ENCODE data around the gene TIGD3. TPM values are rescaled to one million over a fixed set of nuclear protein-coding genes. Genes with fewer than 3 reads are reported as not detected.

Gene TIGD3
- total RNA-seq, 2 donors from 2014 or later, result 0.21 to 0.45 TPM

GRCh38 chr11:65334696-65335295 lies 19.8 kb upstream of the TIGD3 start:
- H3K36me3 Mint-ChIP-seq (ENCODE audit: low read depth), result peaks cover 4% of the 10 kb centered on the region
- DNase-seq (no peak), ATAC-seq (no peak)
- peak overlapping the region; percentile 98 for H3K4me3 Mint-ChIP-seq
- H3K27ac Mint-ChIP-seq, result peak overlapping the region; percentile 96
- H3K9me3 ChIP-seq (ENCODE audit: control insufficient read depth, low read length, poor library complexity, severe bottlenecking), result no peaks in the 10 kb centered on the region
- H3K4me1 Mint-ChIP-seq, result peaks cover 31% of the 10 kb centered on the region
- no peaks in the 10 kb centered on the region for H3K27me3 Mint-ChIP-seq

GRCh38 chr11:65338676-65339075 lies 15.9 kb upstream of the TIGD3 start:
- peaks cover 3% of the 10 kb centered on the region for H3K36me3 Mint-ChIP-seq (ENCODE audit: low read depth)
- H3K4me1 Mint-ChIP-seq, result peaks cover 30% of the 10 kb centered on the region
- H3K27ac Mint-ChIP-seq, result peak overlapping the region; percentile 90

GRCh38 chr11:65340226-65340625 lies 14.3 kb upstream of the TIGD3 start:
- Mint-ChIP-seq H3K27ac (peak overlapping the region; percentile 90), H3K36me3 (ENCODE audit: low read depth) (peaks cover 2% of the 10 kb centered on the region), H3K27me3 (no peaks in the 10 kb centered on the region), H3K4me3 (no peak overlapping the region), H3K4me1 (peaks cover 19% of the 10 kb centered on the region)
- no peaks in the 10 kb centered on the region for H3K9me3 ChIP-seq (ENCODE audit: control insufficient read depth, low read length, poor library complexity, severe bottlenecking)
- DNase-seq (no peak), ATAC-seq (no peak)

More at GRCh38 chr11:65338676-65339075, 15.9 kb upstream of the TIGD3 start:
- DNase-seq (no peak), ATAC-seq (no peak)
- H3K27me3 Mint-ChIP-seq, result no peaks in the 10 kb centered on the region
- no peaks in the 10 kb centered on the region for H3K9me3 ChIP-seq (ENCODE audit: control insufficient read depth, low read length, poor library complexity, severe bottlenecking)
- H3K4me3 Mint-ChIP-seq, result peak overlapping the region; percentile 77

- DNase-seq (no peak), ATAC-seq (no peak)
- H3K36me3 Mint-ChIP-seq (ENCODE audit: low read depth), result peaks cover 8% of the 10 kb centered on the region
- peaks cover 20% of the 10 kb centered on the region for H3K4me1 Mint-ChIP-seq
- no peak overlapping the region for H3K27ac Mint-ChIP-seq
- no peaks in the 10 kb centered on the region for H3K27me3 Mint-ChIP-seq
- no peak overlapping the region for H3K4me3 Mint-ChIP-seq
- no peaks in the 10 kb centered on the region for H3K9me3 ChIP-seq (ENCODE audit: control insufficient read depth, low read length, poor library complexity, severe bottlenecking)
These were observed 12.7 kb upstream of the TIGD3 start for GRCh38 chr11:65341856-65342255.

- no peaks in the 10 kb centered on the region for H3K9me3 ChIP-seq (ENCODE audit: control insufficient read depth, low read length, poor library complexity, severe bottlenecking)
- ATAC-seq (no peak), DNase-seq (no peak)
- Mint-ChIP-seq H3K27me3 (no peaks in the 10 kb centered on the region), H3K4me3 (no peak overlapping the region), H3K27ac (peak overlapping the region; percentile 51), H3K4me1 (peaks cover 14% of the 10 kb centered on the region), H3K36me3 (ENCODE audit: low read depth) (peaks cover 5% of the 10 kb centered on the region)
These were observed 3.0 kb upstream of the TIGD3 start for GRCh38 chr11:65351511-65351910.

- Mint-ChIP-seq H3K36me3 (ENCODE audit: low read depth) (peaks cover 4% of the 10 kb centered on the region), H3K27me3 (no peaks in the 10 kb centered on the region), H3K27ac (peak overlapping the region; percentile 68), H3K4me3 (no peak overlapping the region), H3K4me1 (peaks cover 12% of the 10 kb centered on the region)
- DNase-seq, result no peak
- H3K9me3 ChIP-seq (ENCODE audit: control insufficient read depth, low read length, poor library complexity, severe bottlenecking), result no peaks in the 10 kb centered on the region
- ATAC-seq, result no peak
These were observed 1.8 kb upstream of the TIGD3 start for GRCh38 chr11:65352783-65353182.

- DNase-seq (no peak), ATAC-seq (no peak)
- Mint-ChIP-seq H3K27ac (peak overlapping the region; percentile 51), H3K36me3 (ENCODE audit: low read depth) (peaks cover 4% of the 10 kb centered on the region), H3K27me3 (no peaks in the 10 kb centered on the region), H3K4me1 (peaks cover 12% of the 10 kb centered on the region), H3K4me3 (peak overlapping the region; percentile 91)
- H3K9me3 ChIP-seq (ENCODE audit: control insufficient read depth, low read length, poor library complexity, severe bottlenecking), result no peaks in the 10 kb centered on the region
These were observed 1.2 kb upstream of the TIGD3 start for GRCh38 chr11:65353376-65353775.

DNA sequence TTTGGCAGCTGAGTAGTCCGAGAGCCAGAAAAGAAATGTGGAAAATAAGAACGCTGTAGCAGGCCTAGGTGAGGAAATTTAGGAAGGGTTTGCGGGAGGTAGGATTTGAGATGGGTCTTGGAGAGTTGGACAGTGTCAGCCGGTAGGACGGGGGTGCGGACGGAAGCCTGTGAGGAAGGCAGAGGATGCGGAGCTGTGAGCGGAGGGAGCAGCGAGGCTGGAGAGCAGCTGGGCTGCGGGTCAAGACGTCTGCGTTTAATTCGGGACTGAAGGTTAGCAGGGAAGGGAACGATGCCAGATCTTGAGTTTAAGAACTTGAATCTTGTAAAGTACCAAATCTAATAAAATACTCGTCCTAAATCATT lies 669 bp upstream of the TIGD3 start:
- Mint-ChIP-seq H3K27ac (peak overlapping the region; percentile 51), H3K4me3 (peak overlapping the region; percentile 91), H3K4me1 (peaks cover 12% of the 10 kb centered on the region), H3K27me3 (no peaks in the 10 kb centered on the region), H3K36me3 (ENCODE audit: low read depth) (peaks cover 4% of the 10 kb centered on the region)
- H3K9me3 ChIP-seq (ENCODE audit: control insufficient read depth, low read length, poor library complexity, severe bottlenecking), result no peaks in the 10 kb centered on the region
- no peak for ATAC-seq
- no peak for DNase-seq

DNA sequence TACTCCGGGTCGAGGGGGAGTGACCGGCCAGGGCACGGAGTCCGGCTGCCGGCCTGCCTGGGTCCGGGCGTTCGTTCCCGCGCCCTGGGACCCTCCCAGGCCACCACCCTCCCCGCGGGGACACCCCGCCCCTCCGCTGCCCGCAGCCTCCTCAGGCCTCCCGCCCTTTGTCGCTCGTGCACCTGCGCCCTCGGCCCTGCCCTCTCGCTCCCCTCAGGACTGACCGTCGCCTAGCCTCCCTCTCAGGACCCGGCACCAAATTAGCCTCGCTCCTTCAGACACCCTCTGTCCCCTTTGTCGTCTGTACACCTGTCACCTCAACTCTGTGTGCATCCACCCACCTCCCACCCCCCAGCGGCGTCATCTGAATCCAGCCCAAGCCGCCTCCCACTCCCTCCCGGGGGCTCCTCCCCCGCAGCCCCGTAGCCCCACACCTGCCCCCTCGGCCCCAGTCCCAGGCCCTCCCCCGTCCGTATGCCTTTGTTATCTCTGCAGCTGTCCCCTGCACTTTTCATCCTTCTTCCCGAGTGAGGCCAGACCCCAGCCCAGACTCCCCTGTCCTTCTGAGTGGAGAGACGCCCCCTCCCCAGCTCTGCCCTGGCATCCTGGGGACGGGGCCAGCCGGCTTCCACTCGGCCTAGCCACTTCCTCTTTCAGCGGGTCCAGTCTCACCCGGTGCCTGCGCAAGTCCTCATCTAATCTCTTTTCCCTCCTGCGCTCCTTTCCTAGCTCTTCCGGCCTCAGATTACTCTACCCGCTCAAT lies 643 bp downstream of the TIGD3 start:
- DNase-seq (peak in 2 of 3 donors; percentile 56 to 61), ATAC-seq (peak; percentile 40)
- peaks cover 12% of the 10 kb centered on the region for H3K4me1 Mint-ChIP-seq
- peaks cover 4% of the 10 kb centered on the region for H3K36me3 Mint-ChIP-seq (ENCODE audit: low read depth)
- no peaks in the 10 kb centered on the region for H3K9me3 ChIP-seq (ENCODE audit: control insufficient read depth, low read length, poor library complexity, severe bottlenecking)
- peak overlapping the region; percentile 37 for H3K27ac Mint-ChIP-seq
- H3K27me3 Mint-ChIP-seq, result no peaks in the 10 kb centered on the region
- H3K4me3 Mint-ChIP-seq, result peak overlapping the region; percentile 93

- H3K27ac Mint-ChIP-seq, result peak overlapping the region; percentile 37
- ATAC-seq, result no peak
- H3K9me3 ChIP-seq (ENCODE audit: control insufficient read depth, low read length, poor library complexity, severe bottlenecking), result no peaks in the 10 kb centered on the region
- peaks cover 4% of the 10 kb centered on the region for H3K36me3 Mint-ChIP-seq (ENCODE audit: low read depth)
- H3K27me3 Mint-ChIP-seq, result no peaks in the 10 kb centered on the region
- peaks cover 12% of the 10 kb centered on the region for H3K4me1 Mint-ChIP-seq
- peak overlapping the region; percentile 93 for H3K4me3 Mint-ChIP-seq
- DNase-seq, result no peak
These were observed 1.3 kb downstream of the TIGD3 start for GRCh38 chr11:65355776-65356393.

- ATAC-seq, result no peak
- no peaks in the 10 kb centered on the region for H3K9me3 ChIP-seq (ENCODE audit: control insufficient read depth, low read length, poor library complexity, severe bottlenecking)
- Mint-ChIP-seq H3K4me3 (no peak overlapping the region), H3K4me1 (peaks cover 12% of the 10 kb centered on the region), H3K27me3 (no peaks in the 10 kb centered on the region), H3K36me3 (ENCODE audit: low read depth) (peaks cover 4% of the 10 kb centered on the region), H3K27ac (peak overlapping the region; percentile 37)
- no peak for DNase-seq
These were observed 1.9 kb downstream of the TIGD3 start for GRCh38 chr11:65356394-65356972.

DNA sequence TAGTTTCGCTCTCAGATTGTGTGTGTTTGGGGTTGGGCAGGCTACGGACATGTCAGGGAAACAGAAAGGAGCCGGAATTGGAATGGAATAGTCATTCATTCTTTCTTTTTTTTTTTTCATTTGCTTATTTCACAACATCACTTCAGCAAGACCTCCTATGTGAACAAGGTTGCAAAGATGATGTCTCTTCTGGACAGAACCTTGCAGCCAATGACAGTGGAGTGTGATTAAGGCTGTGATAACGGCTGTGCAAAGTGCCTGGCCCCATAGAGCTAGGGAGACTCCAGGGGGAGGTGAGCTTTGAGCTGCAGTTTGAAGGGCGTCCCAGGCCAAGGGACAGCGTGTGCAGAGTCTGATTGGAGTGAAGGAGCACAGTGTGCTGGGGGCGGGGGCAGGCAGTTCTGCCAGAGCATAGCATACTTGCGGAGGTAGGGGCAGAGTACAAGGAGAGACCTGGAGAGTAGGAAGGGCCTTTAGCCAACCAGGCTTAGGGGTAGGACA lies 3.4 kb downstream of the TIGD3 start:
- no peaks in the 10 kb centered on the region for H3K36me3 Mint-ChIP-seq (ENCODE audit: low read depth)
- H3K4me1 Mint-ChIP-seq, result peaks cover 15% of the 10 kb centered on the region
- no peaks in the 10 kb centered on the region for H3K9me3 ChIP-seq (ENCODE audit: control insufficient read depth, low read length, poor library complexity, severe bottlenecking)
- H3K27me3 Mint-ChIP-seq, result no peaks in the 10 kb centered on the region
- DNase-seq, result no peak
- ATAC-seq, result no peak
- H3K27ac Mint-ChIP-seq, result no peak overlapping the region
- H3K4me3 Mint-ChIP-seq, result no peak overlapping the region

DNA sequence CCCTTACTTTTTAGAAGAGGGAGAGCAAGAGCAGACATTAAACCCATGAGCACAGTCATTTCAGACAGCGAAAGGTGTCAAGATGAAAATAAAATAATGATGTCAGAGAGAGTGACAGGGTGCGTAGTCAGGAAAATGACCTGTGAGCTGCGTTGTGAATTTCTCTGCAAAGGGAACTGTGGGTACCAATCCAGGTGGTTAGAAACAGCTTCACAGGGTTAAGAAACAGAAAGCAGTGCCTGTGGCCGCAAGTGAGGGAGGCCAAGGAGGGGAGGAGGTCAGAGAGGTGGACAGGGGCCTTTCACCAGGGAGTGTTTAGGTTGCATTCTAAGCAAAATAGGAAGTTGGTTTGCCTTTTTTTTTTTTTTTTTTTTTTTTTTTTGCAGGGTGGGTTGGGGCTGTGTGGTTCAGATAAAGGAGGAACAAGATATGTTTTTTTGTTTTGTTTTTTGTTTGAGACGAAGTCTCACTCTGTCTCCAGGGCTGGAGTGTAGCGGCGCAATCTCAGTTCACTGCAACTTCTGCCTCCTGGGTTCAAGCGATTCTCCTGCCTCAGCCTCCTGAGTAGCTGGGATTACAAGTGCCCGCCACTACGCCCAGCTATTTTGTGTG lies 7.9 kb downstream of the TIGD3 start:
- Mint-ChIP-seq H3K36me3 (ENCODE audit: low read depth) (no peaks in the 10 kb centered on the region), H3K27ac (peak overlapping the region; percentile 67), H3K4me1 (peaks cover 2% of the 10 kb centered on the region), H3K4me3 (no peak overlapping the region), H3K27me3 (no peaks in the 10 kb centered on the region)
- ATAC-seq (peak; percentile 47), DNase-seq (no peak)
- H3K9me3 ChIP-seq (ENCODE audit: control insufficient read depth, low read length, poor library complexity, severe bottlenecking), result no peaks in the 10 kb centered on the region

Measured in T-helper 17 cell (primary cell).